22Rv1 (cell line): ENCODE results near the gene WDR83.
A peak's percentile ranks its signal among the peaks of the same experiment; 100 is the strongest.

Source experiments
- ZFX ChIP-seq: fragments of 450-650 bp; IDR thresholded peaks from 2 replicates; pipeline ENCODE4 v1.6.1; 2017; ENCODE audit warnings: antibody characterized with exemption, borderline replicate concordance
- TF ChIP-seq, protein P1 (sequence below): fragments of 450-650 bp; IDR thresholded peaks from 2 replicates; pipeline ENCODE4 v1.5.1; 2017; ENCODE audit warnings: mild to moderate bottlenecking

- TF ChIP-seq, protein P1, sequence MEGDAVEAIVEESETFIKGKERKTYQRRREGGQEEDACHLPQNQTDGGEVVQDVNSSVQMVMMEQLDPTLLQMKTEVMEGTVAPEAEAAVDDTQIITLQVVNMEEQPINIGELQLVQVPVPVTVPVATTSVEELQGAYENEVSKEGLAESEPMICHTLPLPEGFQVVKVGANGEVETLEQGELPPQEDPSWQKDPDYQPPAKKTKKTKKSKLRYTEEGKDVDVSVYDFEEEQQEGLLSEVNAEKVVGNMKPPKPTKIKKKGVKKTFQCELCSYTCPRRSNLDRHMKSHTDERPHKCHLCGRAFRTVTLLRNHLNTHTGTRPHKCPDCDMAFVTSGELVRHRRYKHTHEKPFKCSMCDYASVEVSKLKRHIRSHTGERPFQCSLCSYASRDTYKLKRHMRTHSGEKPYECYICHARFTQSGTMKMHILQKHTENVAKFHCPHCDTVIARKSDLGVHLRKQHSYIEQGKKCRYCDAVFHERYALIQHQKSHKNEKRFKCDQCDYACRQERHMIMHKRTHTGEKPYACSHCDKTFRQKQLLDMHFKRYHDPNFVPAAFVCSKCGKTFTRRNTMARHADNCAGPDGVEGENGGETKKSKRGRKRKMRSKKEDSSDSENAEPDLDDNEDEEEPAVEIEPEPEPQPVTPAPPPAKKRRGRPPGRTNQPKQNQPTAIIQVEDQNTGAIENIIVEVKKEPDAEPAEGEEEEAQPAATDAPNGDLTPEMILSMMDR = peak; percentile 90
- TF ChIP-seq ZFX = no peak
Observed at GRCh38 chr19:12639901-12640613, 26.6 kb upstream of the WDR83 start.
